Medulla oblongata (tissue), 1 donor: ENCODE measurements around the gene RSPH10B.
"Not testable (repeated sequence)": the region's sequence is repeated elsewhere in the genome, so short reads cannot be mapped to it uniquely, and the experiment has no call there.

ENCODE experiments used
- DNase-seq: peaks from one replicate; pipeline ENCODE4 v3.0.0-alpha.2; 2015; ENCODE audit errors: extremely low spot score

RSPH10B gene

DNA sequence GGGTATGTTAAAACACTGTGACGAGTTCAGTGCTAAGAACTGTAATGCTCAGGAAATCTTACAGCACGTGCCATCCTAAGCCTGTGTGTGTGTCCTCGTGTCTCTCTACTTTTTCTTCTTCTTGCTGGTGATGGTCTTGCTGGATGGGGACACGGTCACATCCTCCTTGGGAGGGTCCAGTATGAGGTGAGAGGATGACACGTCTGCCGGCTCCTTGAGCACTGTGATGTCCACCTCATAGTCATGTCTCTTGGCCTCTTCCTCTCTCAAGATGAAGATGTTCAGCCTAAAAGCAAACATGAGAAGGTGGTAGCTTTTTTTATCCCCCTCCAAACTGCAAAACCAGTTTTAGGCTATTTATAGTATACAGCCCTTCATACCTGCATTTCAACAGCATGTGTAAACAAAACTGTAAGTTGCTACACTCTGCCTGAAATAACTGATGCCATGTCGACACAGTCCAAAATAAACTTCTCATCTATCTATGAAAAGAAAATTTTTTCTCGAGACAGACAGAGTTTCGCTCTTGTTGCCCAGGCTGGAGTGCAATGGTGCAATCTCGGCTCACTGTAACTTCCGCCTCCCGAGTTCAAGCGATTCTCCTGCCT is 44.1 kb downstream of the RSPH10B start:
- not testable (repeated sequence) for DNase-seq

DNA sequence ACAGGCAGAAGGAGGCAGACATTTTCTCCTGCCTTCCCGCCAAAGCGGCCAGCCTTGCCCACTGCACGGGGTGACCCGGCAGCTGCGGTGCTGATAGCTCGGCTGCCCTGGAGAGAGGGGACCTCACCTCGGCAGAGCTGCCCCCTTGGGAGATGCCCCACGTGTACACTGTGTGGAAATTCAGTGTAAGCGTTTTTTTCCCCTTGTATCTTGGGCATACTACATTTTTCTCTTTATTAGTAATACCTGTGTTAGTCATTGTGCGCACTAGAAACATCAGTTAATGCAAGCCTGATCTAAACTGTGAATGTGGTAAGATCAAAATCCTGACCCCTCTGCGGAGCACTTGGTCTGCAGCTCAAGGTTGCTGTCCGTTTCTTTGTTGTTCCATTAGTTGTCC is 45.9 kb downstream of the RSPH10B start:
- not testable (repeated sequence) for DNase-seq

DNA sequence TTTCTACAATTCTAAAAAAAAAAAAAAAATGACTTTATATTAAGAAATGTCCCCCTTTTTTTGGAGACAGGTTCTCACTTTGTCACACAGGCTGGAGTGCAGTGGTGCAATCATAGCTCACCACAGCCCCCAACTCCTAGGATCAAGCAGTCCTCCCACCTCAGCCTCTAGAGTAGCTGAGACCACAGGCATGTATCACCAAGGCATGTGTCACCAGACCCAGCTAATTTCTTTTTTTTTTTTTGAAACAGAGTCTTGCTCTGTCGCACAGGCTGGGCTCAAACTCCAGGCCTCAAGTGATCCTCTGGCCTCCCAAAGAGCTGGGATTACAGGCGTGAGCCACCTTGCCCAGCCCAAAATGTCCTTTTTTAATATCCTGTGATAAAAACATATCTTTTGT is 46.3 kb downstream of the RSPH10B start:
- DNase-seq, result not testable (repeated sequence)

DNA sequence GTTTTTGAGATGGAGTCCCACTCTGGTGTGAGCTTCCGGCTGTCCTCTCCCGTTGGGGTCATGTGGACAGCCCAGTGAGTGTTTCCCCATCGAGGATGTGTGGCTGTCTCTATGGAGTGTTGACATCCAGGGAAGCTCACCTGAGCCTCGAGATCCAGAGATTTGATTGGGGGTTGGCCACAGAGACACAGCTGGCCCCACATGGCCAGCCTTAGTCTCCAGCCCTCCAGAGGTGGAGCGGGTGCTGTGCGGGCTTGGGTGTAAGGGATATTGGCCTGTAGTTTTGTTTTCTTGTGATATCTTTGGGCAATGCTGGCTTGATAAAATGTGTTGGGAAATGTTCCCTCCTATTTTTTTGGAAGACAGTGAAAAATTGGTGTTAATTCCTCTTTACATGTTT is 54.0 kb downstream of the RSPH10B start:
- not testable (repeated sequence) for DNase-seq

DNA sequence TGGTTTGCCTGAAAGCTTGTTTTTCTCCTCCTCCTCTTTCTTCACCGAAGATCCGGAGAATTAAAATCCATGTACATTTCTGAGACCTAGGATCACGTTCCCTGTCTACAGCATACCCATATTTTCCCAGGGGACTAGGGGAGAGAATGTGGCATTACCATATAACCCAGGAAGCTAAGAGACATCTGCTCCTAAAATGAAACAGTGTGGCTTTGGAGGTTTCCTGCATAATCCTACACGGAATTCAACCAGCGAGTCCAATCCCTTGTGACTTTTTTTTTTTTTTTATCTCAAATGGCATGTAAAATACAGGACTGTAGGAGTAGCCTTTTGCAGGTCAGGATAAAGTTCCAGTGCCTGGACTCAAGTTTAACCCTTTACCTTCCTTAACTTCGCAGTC is 61.7 kb downstream of the RSPH10B start:
- DNase-seq, result not testable (repeated sequence)

DNA sequence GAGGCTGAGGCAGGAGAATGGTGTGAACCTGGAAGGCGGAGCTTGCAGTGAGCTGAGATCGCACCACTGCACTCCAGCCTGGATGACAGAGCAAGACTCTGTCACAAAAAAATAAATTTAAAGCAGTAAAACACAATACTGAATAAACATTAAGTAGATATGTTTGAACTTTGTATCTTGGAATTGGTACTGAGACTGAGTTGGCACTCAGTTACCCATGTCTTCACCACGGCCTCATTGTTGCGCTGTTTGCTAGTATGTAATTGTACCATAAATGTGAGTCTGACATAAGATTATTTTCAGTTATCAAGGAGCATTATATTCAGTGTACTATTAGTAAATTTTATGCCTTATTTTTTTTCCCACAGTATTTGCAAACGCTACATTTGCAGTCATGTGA is 65.8 kb downstream of the RSPH10B start:
- not testable (repeated sequence) for DNase-seq

DNA sequence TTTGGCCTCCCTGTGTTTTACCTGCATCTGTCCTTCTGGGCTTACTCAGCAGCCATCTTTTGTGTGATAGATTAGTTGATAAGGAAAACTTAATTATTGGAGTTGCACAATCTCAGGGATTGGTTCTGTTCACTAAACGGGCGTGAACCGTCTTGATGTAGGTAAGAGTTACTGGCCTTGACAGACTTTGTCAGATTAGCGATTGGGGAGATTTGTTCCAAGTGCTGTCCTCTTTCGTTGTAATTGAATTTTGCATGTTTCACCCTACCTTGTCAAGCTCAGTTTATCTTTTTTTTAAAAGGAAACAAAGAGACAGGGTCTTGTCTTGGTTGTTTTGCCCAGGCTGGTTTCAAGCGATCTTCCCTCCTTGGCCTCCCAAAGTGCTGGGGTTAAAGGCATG is 67.5 kb downstream of the RSPH10B start:
- DNase-seq, result not testable (repeated sequence)

DNA sequence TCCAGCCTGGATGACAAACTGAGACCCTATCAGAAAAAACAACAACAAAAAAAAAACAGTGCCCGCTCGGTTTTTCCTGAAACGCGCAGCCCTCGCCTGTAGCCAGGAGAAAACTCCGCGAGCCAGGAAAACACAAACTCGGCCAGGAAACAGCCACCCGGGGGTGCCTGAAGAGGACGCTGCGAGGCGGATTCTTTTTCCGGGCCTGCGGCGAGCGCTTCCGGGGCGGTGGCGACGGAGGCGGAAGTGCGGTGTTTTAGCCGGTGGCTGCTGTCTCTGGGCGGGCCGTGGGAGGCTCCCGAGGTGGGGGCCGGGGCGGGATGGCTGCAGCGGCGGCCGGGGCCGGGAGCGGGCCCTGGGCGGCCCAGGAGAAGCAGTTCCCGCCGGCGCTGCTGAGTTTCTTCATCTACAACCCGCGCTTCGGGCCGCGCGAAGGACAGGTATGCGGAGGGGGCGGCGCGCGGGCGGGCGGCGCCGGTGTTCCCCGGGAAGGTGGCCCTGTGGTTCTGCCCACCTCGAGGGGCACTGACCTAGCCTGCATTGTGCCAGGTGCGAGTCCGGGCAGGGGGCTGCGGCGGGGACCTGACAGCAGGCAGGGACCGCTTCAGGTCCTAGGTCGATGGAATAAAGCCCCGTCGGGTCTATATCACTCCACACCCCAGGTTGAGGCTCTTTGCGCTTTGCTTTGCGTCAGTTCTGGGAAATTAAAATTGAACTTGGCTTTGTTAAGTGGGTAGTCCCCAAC is 71.8 kb downstream of the RSPH10B start, which contains the start of gene CCZ1:
Gene CCZ1 (plus strand): TSS at position 254 of the 745 bp plus-strand sequence. CDS start 67 bp downstream, at position 321.
- DNase-seq, result peak; percentile 27

DNA sequence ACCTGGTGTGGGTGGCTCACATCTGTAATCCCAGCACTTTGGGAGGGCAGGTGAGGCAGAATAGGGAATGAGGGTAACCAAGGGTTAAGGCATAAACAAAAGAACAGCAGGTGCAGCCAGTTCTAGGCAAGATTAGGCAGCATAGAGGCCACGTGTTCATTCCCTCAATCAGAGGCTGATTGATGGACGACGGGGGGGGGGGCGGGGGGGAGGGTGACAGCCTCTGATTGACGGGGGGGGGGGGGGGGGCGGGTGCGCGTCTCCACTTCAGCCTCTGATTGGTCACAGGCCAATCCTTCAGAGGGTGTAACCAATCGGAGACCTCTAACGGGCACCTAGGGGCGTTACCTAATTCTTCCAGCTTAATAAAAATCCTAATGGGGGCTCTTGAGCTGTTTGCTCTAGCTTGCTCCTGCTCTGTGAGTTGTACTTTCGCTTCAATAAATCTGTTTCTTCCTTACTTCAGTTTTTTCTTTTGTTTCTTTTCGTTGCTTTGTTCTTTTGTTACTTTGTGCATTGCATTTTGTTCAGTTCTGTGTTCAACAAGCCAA is 73.0 kb downstream of the RSPH10B start:
- DNase-seq, result peak; percentile 30

DNA sequence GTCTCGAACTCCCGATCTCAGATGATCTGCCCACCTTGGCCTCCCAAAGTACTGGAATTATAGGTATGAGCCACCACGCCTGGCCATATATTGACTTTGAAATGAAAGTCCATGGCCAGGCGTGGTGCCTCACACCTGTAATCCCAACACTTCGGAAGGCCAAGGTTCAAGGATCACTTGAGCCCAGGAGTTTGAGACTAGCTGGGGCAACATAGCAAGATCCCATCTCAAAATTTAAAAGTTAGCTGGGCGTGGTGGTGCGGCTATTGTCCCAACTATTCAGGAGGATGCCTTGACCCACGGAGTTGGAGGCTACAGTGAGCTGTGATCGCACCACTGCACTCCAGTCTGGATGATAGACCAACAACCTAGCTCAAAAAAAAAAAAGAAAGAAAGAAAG is 78.0 kb downstream of the RSPH10B start:
- DNase-seq, result no peak

DNA sequence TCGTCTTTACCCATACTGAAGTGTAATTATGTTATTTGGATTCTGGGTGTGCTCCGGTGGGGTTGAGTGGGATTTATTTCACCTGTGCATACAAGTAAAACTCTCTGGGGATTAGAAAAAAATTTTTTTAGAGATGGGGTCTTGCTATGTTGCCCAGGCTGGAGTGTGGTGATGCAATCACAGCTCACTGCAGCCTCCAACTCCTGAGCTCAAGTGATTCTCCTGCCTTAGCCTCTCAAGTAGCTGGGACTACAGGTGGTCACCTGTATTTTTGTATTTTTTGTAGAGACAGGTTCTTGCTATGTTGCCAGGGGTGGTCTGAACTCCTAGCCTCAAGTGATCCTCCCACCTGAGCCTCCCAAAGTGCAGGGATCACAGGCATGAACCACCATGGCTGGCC is 80.2 kb downstream of the RSPH10B start:
- DNase-seq, result not testable (repeated sequence)

DNA sequence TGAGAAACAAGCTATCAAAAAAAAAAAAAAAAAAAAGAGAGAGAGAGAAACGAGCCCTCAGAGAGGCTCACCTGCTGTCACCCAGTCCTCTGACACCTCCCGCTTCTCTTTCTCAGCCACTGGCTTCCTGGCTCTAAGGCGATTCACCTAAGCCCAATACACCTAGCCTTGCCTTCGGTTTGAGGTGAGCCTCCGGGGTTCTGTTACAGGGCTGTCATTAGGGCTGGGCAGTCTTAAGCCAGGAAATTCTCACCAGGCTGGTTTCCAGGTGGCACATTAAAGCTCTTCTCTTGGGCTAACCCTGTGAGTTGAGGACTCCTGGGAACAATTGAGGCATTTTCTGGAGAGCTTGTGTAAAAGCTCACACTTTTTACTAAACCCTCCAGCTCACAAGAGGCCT is 82.5 kb downstream of the RSPH10B start:
- not testable (repeated sequence) for DNase-seq

DNA sequence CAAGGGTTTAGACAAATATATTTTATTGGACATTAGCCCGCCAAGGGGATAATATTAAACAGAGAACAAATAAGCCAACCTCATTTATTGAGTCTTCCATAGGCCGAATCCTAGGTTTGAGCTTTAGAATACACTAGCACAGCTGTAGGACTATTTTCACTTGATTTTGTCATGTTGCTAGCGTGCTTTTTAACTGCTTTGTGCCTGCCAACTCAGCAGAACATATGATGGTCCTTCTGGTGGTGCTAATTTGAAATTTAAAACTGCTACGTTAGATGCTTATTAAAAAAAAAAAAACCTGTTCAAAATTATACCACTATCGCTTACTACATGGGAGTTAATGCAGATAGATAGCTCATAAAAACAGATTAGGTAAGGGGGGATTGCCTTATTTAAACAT is 86.1 kb downstream of the RSPH10B start:
- not testable (repeated sequence) for DNase-seq

DNA sequence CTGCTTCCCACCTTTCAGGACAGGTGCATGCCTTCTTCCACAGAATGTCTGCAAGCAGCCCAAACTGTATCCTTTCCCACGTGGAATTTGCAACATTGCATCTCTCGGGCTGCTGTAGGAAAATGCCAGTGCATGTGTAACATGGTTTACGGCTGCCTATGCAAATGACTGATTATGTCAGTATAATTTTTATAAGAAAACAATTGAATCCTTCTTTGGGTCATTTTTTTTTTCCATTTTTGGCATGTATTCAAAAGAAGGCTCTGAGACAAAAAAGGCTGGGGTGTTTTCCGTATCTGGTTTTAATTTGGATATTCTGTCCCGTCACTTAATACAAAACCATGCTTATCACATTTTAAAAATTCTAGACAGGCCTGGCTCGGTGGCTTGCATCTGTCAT is 90.4 kb downstream of the RSPH10B start:
- not testable (repeated sequence) for DNase-seq

DNA sequence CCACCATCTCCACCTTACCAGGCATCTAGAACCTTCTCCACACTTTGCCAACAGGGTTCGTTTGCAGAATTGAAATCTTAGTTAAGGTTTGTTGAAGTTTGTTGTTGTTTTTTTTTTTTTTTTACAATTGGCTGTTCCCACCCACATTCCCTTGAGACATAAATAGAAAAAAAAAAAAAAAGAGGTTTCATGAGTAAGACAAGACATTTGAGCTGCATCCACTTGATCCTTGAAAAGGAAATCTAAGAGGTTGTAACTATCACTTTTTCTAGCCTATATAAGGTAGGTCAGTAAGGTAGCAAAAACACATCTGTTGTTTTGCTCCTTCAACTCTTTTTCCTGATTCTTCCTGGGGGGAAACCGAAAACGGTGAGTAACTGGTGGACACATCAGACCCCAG is 90.9 kb downstream of the RSPH10B start:
- not testable (repeated sequence) for DNase-seq
